ENCODE measurements around the gene SNTA1.

- TF ChIP-seq CTCF (IDR thresholded peaks at IDR 0.05; ENCODE audit: insufficient read depth, low read length, poor library complexity, severe bottlenecking) (no peak), EZH2phosphoT487 (conservative IDR thresholded peaks at IDR 0.05; ENCODE audit: low read length) (no peak)
These were observed 36.3 kb downstream of the SNTA1 start for GRCh38 chr20:33407251-33407650.
